Measurements from ENCODE around the gene GAPDHS.

Gene GAPDHS

DNA sequence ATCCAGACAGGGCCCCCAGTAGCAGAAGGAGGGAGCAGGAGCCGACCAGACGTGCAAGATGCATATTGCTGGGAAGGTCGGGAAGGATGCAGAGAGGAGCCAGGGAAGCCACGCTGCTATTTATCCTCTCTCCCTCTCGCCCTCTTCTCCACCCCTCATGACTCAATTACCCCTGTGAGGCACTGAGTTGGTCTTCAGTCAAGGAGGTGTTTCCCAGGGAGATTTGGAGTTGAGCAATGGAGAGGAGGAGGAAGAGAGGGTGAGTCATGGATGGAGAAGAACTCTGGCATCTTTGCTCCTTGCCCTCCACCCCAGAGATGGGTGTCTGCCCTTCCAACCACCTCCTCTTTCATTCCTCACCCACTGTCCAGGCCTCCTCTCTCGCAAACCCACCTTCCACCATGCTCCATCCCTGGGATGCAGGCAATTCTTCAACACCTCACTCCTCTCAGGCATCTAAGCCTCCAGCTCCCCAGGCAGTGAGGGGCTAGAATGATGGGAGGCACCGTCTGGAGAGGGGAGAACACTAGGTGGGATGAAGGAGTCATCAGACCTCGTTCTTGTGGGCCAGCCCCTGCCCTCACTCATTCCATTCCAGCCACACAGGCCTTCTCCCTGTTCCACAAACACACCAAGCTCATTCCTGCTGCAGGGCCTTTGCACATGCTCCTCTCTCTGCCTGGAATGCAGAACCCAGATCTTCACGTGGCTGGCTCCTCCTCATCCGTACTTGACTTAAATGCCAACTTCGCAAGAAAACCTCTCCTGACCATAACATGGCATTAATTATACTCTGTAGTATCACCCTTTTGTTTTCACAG lies 4.8 kb upstream of the GAPDHS start, which contains the start of gene SBSN:
TSS of gene SBSN (minus strand) at position 94 of the 821 bp plus-strand sequence. CDS start at position 64, 30 bp downstream.
- no peak within 1 kb of the TSS for H3K4me3 ChIP-seq (ENCODE audit: low read depth, low read length)
- TF ChIP-seq, protein P1, sequence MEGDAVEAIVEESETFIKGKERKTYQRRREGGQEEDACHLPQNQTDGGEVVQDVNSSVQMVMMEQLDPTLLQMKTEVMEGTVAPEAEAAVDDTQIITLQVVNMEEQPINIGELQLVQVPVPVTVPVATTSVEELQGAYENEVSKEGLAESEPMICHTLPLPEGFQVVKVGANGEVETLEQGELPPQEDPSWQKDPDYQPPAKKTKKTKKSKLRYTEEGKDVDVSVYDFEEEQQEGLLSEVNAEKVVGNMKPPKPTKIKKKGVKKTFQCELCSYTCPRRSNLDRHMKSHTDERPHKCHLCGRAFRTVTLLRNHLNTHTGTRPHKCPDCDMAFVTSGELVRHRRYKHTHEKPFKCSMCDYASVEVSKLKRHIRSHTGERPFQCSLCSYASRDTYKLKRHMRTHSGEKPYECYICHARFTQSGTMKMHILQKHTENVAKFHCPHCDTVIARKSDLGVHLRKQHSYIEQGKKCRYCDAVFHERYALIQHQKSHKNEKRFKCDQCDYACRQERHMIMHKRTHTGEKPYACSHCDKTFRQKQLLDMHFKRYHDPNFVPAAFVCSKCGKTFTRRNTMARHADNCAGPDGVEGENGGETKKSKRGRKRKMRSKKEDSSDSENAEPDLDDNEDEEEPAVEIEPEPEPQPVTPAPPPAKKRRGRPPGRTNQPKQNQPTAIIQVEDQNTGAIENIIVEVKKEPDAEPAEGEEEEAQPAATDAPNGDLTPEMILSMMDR (IDR thresholded peaks at IDR 0.05; ENCODE audit: low read depth, low read length) = no peak

DNA sequence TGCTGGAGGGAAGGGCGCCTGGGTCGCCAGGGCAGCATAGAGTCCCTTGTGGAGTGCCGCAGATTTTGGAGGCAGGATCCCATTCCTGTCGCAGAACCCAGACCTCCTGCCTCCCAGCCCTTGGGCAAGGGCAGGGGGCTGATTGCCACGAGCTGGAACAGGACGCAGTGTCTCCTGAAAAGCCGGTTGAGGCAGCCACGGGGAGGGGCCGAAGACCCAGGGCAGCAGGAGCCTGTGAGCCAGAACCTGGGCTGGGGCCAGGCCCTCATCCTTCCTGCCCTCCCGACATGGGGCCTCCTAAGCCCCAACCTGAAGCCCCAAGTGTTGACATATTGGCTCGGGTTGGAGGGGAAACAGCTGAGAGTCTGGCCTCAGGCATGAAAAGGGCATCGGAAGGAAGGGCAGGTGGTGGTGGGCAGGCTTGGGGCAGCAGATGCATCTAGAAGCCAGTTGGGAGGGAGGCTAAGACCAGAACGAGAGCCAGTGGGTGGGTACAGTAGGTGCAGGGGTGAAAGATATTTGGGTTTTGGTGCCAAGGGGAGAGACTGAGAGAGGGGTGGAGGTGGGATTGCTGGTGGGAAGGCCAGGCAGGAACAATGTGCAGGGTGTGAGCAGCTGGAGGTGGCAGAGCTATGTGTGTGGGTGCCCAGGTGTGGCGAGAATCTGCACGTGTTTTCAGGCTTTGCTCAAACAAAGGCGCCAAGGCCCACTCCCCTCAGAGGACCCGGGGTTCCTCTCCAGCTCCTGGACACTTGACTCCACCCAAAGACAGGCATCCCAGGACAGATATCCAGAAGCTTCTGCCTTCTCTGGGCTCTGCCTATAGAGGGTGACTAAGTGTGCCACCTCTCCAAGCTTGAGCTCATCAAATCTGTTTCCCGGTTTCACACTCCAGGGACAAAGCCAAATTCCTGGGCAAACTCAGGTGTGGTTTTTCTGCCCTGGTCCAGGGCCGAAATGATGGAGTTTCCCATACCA lies 3.7 kb upstream of the GAPDHS start:
- TF ChIP-seq, protein P1 (IDR thresholded peaks at IDR 0.05; ENCODE audit: low read depth, low read length) = no peak
- H3K4me3 ChIP-seq (ENCODE audit: low read depth, low read length) = no peak overlapping the region

DNA sequence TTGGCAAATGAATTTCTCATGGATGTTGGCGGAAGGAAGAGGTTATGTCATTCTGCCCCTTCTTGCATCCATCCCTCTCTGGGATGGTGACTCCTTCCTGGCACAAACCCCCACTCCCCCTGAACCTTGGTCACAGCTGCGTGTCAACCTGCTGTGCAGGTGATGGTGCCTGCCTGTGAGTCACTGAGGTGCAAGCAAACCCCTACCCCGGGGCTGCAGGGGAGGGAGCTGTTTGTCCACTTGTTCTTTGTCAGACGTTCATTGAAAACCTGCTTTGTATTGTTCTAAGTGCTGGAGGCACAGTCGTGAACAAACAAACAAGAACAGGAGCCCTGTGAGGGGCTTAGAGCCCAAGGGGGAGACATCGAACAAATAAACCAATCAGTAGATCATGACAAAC lies 2.0 kb upstream of the GAPDHS start:
- TF ChIP-seq, protein P1 (IDR thresholded peaks at IDR 0.05; ENCODE audit: low read depth, low read length) = no peak
- no peak overlapping the region for H3K4me3 ChIP-seq (ENCODE audit: low read depth, low read length)

DNA sequence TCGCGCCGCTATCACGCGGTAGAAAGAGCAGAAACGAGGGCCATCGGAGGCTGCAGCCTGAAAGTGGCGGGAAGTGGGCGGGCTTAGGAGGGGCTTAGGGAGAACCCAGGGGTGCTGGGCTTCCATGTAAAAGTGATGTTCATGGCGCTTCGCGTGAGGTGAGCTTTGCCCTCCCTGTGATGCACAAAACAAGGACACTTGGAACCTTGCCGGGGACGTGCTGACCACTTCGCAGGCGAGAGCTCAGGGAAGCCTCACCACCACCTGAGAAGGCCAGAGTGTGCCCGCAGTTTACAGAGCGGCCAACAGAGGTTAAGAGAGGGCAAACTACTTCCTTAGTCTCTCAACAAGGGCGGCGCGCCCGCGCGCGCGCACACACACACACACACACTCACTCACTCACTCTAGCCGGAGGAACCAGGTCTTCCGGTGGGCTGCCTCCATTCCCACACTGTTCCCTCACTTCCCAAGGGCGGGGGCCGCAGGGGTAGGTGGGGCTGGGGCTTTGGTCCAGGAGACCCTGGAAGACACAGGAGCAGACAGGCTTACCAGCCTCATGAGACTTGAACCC lies 651 bp downstream of the GAPDHS start:
- H3K4me3 ChIP-seq (ENCODE audit: low read depth, low read length) = no peak overlapping the region
- TF ChIP-seq, protein P1 (IDR thresholded peaks at IDR 0.05; ENCODE audit: low read depth, low read length) = no peak

DNA sequence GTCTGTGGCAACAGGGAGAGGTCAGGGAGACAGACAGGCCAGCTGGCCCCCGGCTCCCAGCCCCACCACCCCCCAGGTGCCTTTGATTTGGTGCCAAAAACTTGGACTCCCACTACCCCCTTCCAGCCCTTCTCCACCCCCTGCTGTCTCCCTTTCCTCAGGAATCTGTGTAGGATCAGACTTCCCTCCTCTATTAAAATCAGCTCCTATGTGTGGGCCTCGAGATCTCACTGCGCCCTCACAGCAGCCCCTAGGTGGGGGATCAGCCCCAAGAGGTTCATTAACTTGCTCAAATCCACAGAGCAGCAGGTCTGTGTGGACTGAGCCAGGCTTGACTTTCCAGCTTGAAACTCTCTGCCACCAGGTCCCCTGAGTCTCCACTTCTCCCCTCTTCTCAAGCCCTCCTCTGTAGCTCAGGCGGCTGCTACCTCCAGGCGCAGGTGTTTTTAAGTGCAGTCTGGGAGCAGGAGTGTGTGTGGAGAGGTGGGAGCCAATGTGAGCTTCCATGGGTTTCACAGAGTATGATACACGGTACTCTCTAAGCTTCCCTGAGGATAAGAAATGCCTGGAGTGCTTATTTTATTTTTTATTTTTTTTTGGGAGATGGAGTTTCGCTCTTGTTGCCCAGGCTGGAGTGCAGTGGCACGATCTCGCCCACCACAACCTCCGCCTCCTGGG lies 1.7 kb downstream of the GAPDHS start:
- TF ChIP-seq, protein P1 (IDR thresholded peaks at IDR 0.05; ENCODE audit: low read depth, low read length) = no peak
- H3K4me3 ChIP-seq (ENCODE audit: low read depth, low read length) = no peak overlapping the region

DNA sequence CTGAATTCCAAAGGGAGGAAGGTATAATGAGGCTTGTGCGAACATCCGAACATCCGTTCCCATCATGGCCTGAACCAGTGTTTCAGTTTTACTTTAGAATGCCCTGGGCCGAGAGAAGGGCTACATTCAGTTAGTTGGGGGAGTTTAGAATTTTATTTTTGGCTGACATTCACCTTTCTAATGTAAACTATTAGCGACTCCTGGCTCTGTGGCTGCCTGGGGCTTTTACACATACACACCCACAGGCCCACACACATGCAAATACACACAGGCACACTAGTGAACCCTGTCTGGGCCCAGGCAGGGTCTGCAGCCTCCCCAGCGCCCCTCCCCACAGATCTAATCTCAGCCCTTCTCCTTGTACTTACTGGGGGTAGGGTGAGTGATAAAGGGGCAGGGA lies 6.1 kb downstream of the GAPDHS start:
- no peak overlapping the region for H3K4me3 ChIP-seq (ENCODE audit: low read depth, low read length)
- TF ChIP-seq, protein P1 (IDR thresholded peaks at IDR 0.05; ENCODE audit: low read depth, low read length) = no peak

All from WI38 (cell line).